ENCODE measurements around the gene FAM168A. TPM values are rescaled to one million over a fixed set of nuclear protein-coding genes. Genes with fewer than 3 reads are reported as not detected.
A peak's percentile ranks its signal among the peaks of the same experiment; 100 is the strongest.

Gene FAM168A
- total RNA-seq, 1 experiment from 2014 or later = 25.9 TPM

GRCh38 chr11:73579641-73580434 lies 18.1 kb downstream of the FAM168A start:
- TF ChIP-seq SMAD3 (CRISPR knock-in tag; IDR thresholded peaks at IDR 0.05; ENCODE audit: borderline replicate concordance) (no peak), ATF2 (CRISPR knock-in tag; IDR thresholded peaks at IDR 0.05; ENCODE audit: borderline replicate concordance, low read depth) (no peak), SP1 (CRISPR knock-in tag; conservative IDR thresholded peaks at IDR 0.05) (no peak), E2F5 (CRISPR knock-in tag; IDR thresholded peaks at IDR 0.05) (no peak), RELA (CRISPR knock-in tag; IDR thresholded peaks at IDR 0.05; ENCODE audit: borderline replicate concordance) (no peak), ZBTB43 (CRISPR knock-in tag; IDR thresholded peaks at IDR 0.05) (no peak), STAT6 (CRISPR knock-in tag; conservative IDR thresholded peaks at IDR 0.05; ENCODE audit: low read depth) (no peak), ATF1 (CRISPR knock-in tag; IDR thresholded peaks at IDR 0.05) (no peak), ZNF281 (CRISPR knock-in tag; IDR thresholded peaks at IDR 0.05) (no peak), ZNF396 (CRISPR knock-in tag; IDR thresholded peaks at IDR 0.05; ENCODE audit: borderline replicate concordance) (no peak), ZNF138 (CRISPR knock-in tag; conservative IDR thresholded peaks at IDR 0.05) (no peak), ZNF423 (CRISPR knock-in tag; IDR thresholded peaks at IDR 0.05) (no peak)
- TF ChIP-seq, protein P1, sequence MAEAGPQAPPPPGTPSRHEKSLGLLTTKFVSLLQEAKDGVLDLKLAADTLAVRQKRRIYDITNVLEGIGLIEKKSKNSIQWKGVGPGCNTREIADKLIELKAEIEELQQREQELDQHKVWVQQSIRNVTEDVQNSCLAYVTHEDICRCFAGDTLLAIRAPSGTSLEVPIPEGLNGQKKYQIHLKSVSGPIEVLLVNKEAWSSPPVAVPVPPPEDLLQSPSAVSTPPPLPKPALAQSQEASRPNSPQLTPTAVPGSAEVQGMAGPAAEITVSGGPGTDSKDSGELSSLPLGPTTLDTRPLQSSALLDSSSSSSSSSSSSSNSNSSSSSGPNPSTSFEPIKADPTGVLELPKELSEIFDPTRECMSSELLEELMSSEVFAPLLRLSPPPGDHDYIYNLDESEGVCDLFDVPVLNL (CRISPR knock-in tag; IDR thresholded peaks at IDR 0.05; ENCODE audit: borderline replicate concordance, low read depth) = no peak
- TF ChIP-seq, protein P2, sequence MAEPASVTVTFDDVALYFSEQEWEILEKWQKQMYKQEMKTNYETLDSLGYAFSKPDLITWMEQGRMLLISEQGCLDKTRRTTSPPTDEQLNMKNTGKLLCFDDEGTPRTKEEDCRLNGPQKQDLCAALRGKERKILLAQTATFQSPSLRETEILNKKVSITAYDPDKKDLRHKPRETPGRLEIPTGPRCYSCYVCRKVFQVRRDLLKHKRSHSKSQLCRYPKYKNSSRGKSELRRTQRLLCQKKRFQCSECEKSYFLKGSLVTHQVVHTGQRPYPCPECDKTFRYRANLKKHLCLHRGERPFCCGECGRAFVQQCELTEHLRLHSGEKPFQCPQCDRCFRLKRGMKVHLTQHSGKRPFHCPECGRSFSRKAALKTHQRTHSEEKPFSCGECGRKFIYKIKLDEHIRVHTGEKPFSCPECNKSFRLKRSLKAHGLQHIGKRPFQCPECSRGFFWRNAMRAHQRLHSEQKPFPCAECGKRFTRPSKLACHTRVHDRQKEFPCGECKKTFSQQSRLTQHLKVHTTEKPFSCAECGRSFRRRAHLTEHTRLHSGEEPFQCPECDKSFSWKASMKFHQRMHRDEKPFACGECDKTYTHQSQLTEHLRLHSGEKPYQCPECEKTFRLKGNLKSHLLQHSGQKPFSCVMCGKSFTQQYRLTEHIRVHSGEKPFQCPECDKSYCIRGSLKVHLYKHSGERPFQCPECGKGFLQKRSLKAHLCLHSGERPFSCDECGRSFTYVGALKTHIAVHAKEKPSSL (CRISPR knock-in tag; conservative IDR thresholded peaks at IDR 0.05) = no peak
- TF ChIP-seq, protein P3, sequence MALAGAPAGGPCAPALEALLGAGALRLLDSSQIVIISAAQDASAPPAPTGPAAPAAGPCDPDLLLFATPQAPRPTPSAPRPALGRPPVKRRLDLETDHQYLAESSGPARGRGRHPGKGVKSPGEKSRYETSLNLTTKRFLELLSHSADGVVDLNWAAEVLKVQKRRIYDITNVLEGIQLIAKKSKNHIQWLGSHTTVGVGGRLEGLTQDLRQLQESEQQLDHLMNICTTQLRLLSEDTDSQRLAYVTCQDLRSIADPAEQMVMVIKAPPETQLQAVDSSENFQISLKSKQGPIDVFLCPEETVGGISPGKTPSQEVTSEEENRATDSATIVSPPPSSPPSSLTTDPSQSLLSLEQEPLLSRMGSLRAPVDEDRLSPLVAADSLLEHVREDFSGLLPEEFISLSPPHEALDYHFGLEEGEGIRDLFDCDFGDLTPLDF (CRISPR knock-in tag; IDR thresholded peaks at IDR 0.05) = no peak
- Mint-ChIP-seq H3K9me3 (peaks cover 4% of the 10 kb centered on the region; the same call in 1 of the 2 replicates), H3K4me3 (no peak overlapping the region), H3K27ac (peak overlapping the region; percentile 64), H3K36me3 (peaks cover 5% of the 10 kb centered on the region; the same call in 1 of the 2 replicates), H3K4me1 (peaks cover 28% of the 10 kb centered on the region), H3K27me3 (ENCODE audit: low read depth) (no peaks in the 10 kb centered on the region)
- DNase-seq (ENCODE audit: low spot score) (no peak), ATAC-seq (no peak)
- ChIA-PET POLR2A (no interaction called here), CTCF (interaction anchor here (1.4 kb wide), 1 partner anchor 46 kb away, joined by 7 read pairs; no protein-coding TSS in a partner anchor)
